ENCODE results near the gene RAB40B. TPM values are rescaled to one million over a fixed set of nuclear protein-coding genes. Genes with fewer than 3 reads are reported as not detected.

RAB40B gene
- total and polyA plus RNA-seq, 8 donors, result 3.4 to 15.8 (median 6.5) TPM

- no peaks in the 10 kb centered on the region for H3K27me3 ChIP-seq
- ATAC-seq (peak in 1 of 4 donors; percentile 33), DNase-seq (peak in 1 of 6 donors; percentile 40), FAIRE-seq (no peak)
- no peak for TF ChIP-seq CTCF (IDR thresholded peaks at IDR 0.05)
- H3K4me1 ChIP-seq, result no peaks in the 10 kb centered on the region
- H3K4me3 ChIP-seq, result no peak overlapping the region
- H3K36me3 ChIP-seq, result peaks cover 4 to 37% (median 18%) of the 10 kb centered on the region in 3 donors
- 93 to 96% methylated on average over 37 of the region's 37 CpGs for WGBS, 2 donors
- H3K27ac ChIP-seq, result no peak overlapping the region
- intact Hi-C loops (cut with DNase I), result no loop called here
- H3K9me3 ChIP-seq, result no peaks in the 10 kb centered on the region
These were observed 85.0 kb downstream of the RAB40B start for GRCh38 chr17:82613283-82614094.

GRCh38 chr17:82611140-82612058 lies 87.1 kb downstream of the RAB40B start:
- Histone ChIP-seq H3K4me3 (no peak overlapping the region), H3K9me3 (no peaks in the 10 kb centered on the region), H3K27me3 (no peaks in the 10 kb centered on the region), H3K4me1 (no peaks in the 10 kb centered on the region), H3K36me3 (peaks cover 0 to 17% (median 11%) of the 10 kb centered on the region in 3 donors), H3K27ac (no peak overlapping the region)
- DNase-seq, result peak in 1 of 6 donors; percentile 42
- no peak for FAIRE-seq
- WGBS, 2 donors, result 80 to 82% methylated on average over 21 of the region's 21 CpGs
- TF ChIP-seq CTCF (IDR thresholded peaks at IDR 0.05), result no peak
- intact Hi-C loops (cut with DNase I), result no loop called here
- no peak for ATAC-seq

GRCh38 chr17:82609655-82610054 lies 88.8 kb downstream of the RAB40B start:
- ATAC-seq, result no peak
- Histone ChIP-seq H3K27ac (no peak overlapping the region), H3K9me3 (no peaks in the 10 kb centered on the region), H3K4me3 (no peak overlapping the region), H3K36me3 (peaks cover 0 to 12% (median 0%) of the 10 kb centered on the region in 3 donors), H3K4me1 (no peaks in the 10 kb centered on the region), H3K27me3 (no peaks in the 10 kb centered on the region)
- DNase-seq, result no peak
- intact Hi-C loops (cut with DNase I), result no loop called here
- no peak for TF ChIP-seq CTCF (IDR thresholded peaks at IDR 0.05)
- FAIRE-seq, result no peak
- WGBS, 2 donors, result 91 to 95% methylated on average over 4 of the region's 4 CpGs

- no peaks in the 10 kb centered on the region for H3K4me1 ChIP-seq
- 74 to 88% methylated on average over 5 of the region's 5 CpGs for WGBS, 2 donors
- H3K27ac ChIP-seq, result no peak overlapping the region
- H3K9me3 ChIP-seq, result no peaks in the 10 kb centered on the region
- H3K4me3 ChIP-seq, result no peak overlapping the region
- H3K27me3 ChIP-seq, result no peaks in the 10 kb centered on the region
- ATAC-seq, result no peak
- TF ChIP-seq CTCF (IDR thresholded peaks at IDR 0.05), result no peak
- intact Hi-C loops (cut with DNase I), result no loop called here
- no peak for DNase-seq
- FAIRE-seq, result no peak
- peaks cover 0 to 13% (median 0%) of the 10 kb centered on the region in 3 donors for H3K36me3 ChIP-seq
These were observed 89.7 kb downstream of the RAB40B start for GRCh38 chr17:82608816-82609215.
